Adrenal gland (tissue), 12 donors: ENCODE measurements around the gene ATP2C1. TPM values are rescaled to one million over a fixed set of nuclear protein-coding genes. Genes with fewer than 3 reads are reported as not detected.

ENCODE experiments used
- DNase-seq, 7 donors: peaks; one replicate each; pipeline ENCODE4 v3.0.0-alpha.2; 2019 to 2020
- H3K27ac ChIP-seq, 5 donors: fragments of 200-600 bp; sonication (generic) in 4 of 5; 1 replicate in 3 of 5; 2 replicates in 2 of 5; pipeline versions ENCODE4 v1.5.1 to v1.8.0; 2016 to 2020; ENCODE audit warnings: mild to moderate bottlenecking in 1 of 5
- H3K27me3 ChIP-seq: fragments of 200-600 bp; 2 replicates; pipeline ENCODE4 v1.8.0; 2021
- H3K36me3 ChIP-seq, 2 donors: fragments of 200-600 bp; replicated peaks in 1 of 2; 1 replicate in 1 of 2; 2 replicates in 1 of 2; pipeline versions ENCODE4 v1.5.1 to v1.8.0; 2018 to 2022
- H3K4me1 ChIP-seq, 2 donors: fragments of 200-600 bp; replicated peaks in 1 of 2; 1 replicate in 1 of 2; 2 replicates in 1 of 2; pipeline versions ENCODE4 v1.5.1 to v1.8.0; 2018 to 2021
- H3K4me3 ChIP-seq, 4 donors: fragments of 200-600 bp; sonication (generic) in 3 of 4; one replicate each; pipeline ENCODE4 v1.5.1; 2016 to 2018
- H3K9me3 ChIP-seq, 3 donors: fragments of 200-600 bp; sonication (generic) in 1 of 3; replicated peaks in 1 of 3; 1 replicate in 2 of 3; 2 replicates in 1 of 3; pipeline versions ENCODE4 v1.5.1 to v1.8.0; 2016 to 2021
- POLR2A ChIP-seq, 2 donors: fragments of 450-650 bp; IDR thresholded peaks; one replicate each; pipeline ENCODE4 v1.6.1; 2017; ENCODE audit warnings: antibody characterized with exemption in 2 of 2, mild to moderate bottlenecking in 2 of 2, moderate library complexity in 1 of 2
- WGBS, 4 donors: extraction: QIAGEN DNeasy Blood & Tissue Kit in 2 of 4; methylation state at CpG; one replicate each; pipeline versions ENCODE4 v1.1.5 to v1.1.7; 2013 to 2017; 5-methylcytosine and 5-hydroxymethylcytosine counted together
- intact Hi-C, 2 donors: fragments of 100-400 bp; cut with DNase I; formaldehyde crosslinking; loops; one replicate each; pipeline versions ENCODE4 v1.14.1 to v1.15.0; 2022 to 2023
- polyA plus RNA-seq, 3 donors: library from polyadenylated mRNA; stranded (reverse); fragments of 200-250 nt in 2 of 3; fragments of 350-450 nt in 1 of 3; fragmentation: Illumina TruSeq in 1 of 3; extraction: RNeasy Lipid Tissue Mini Kit (QIAGEN cat#74804) in 1 of 3; gene quantifications; one replicate each; pipeline ENCODE4 v1.2.3, GENCODE V29; 2013 to 2014
- total RNA-seq, 9 donors: library from RNA; depleted of rRNA in 4 of 9; stranded (reverse); fragments of >200 nt in 4 of 9; fragments of 120-200 nt in 1 of 9; fragmentation: NEBNext Ultra II Directional in 1 of 9; extraction: Animal tissue kit (Norgen Biotek cat#: 25700) in 1 of 9; gene quantifications; one replicate each; pipeline versions ENCODE4 v1.1.0 to v1.2.4, GENCODE V29; 2013 to 2023
- TF ChIP-seq, protein P1 (sequence below), 6 experiments: fragments of 450-650 bp in 4 of 6; fragments of 200-600 bp in 2 of 6; sonication (generic) in 1 of 6; IDR thresholded peaks; 1 replicate in 5 of 6; 2 replicates in 1 of 6; pipeline versions ENCODE4 v1.5.1 to v1.8.0; 2016 to 2021; ENCODE audit warnings: antibody characterized with exemption in 6 of 6, mild to moderate bottlenecking in 2 of 6, moderate library complexity in 1 of 6
- donor health status: healthy with polysubstance abuse.
- donor health status: Bipolar disorder and iron deficiency.
- donor health status: DM: yes; HTN: yes; CAD: no.
- donor health status: DM: no; HTN: no; CAD: no.
- donor health status: DM: no; HTN: no; CAD: no.
- donor health status: DM: yes; HTN: yes; CAD: no.

ATP2C1 gene
- total and polyA plus RNA-seq, 12 donors = 26.7 to 78.6 (median 55.5) TPM

DNA sequence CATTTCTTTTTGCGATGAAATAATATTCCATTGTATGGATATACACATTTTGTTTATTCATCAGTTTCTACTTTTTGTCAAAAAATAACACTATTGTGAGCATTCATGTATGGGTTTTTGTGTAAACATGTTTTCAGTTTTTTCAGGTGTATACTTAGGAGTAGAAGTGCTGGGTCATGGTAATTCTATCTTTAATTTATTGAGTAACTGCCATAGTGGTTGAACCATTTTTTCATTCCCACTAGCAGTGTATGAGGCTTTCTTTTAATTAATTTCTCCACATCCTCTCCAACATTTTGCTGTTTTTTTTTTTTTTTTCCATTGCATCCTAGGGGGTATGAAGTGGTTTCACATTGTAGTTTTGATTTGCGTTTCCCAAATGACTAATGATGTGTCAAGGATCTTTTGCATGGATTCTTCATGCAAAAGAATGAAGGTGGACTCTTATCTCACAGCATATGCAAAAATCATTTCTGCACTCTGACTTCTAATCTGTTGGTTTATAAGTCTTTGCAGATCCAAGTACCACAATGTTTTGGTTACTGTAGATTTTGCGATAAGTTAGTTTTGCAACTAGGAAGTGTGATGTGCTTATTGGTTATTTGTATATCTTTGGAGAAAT is 12.6 kb downstream of the ATP2C1 start:
- Histone ChIP-seq H3K36me3 (no peaks in the 10 kb centered on the region), H3K27ac (no peak overlapping the region), H3K4me1 (peaks cover 0 to 16% of the 10 kb centered on the region in 2 donors), H3K9me3 (no peaks in the 10 kb centered on the region), H3K4me3 (no peak overlapping the region), H3K27me3 (no peaks in the 10 kb centered on the region)
- DNase-seq = no peak
- TF ChIP-seq, protein P1, sequence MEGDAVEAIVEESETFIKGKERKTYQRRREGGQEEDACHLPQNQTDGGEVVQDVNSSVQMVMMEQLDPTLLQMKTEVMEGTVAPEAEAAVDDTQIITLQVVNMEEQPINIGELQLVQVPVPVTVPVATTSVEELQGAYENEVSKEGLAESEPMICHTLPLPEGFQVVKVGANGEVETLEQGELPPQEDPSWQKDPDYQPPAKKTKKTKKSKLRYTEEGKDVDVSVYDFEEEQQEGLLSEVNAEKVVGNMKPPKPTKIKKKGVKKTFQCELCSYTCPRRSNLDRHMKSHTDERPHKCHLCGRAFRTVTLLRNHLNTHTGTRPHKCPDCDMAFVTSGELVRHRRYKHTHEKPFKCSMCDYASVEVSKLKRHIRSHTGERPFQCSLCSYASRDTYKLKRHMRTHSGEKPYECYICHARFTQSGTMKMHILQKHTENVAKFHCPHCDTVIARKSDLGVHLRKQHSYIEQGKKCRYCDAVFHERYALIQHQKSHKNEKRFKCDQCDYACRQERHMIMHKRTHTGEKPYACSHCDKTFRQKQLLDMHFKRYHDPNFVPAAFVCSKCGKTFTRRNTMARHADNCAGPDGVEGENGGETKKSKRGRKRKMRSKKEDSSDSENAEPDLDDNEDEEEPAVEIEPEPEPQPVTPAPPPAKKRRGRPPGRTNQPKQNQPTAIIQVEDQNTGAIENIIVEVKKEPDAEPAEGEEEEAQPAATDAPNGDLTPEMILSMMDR (IDR thresholded peaks at IDR 0.05) = no peak
- TF ChIP-seq POLR2A (IDR thresholded peaks at IDR 0.05) = no peak
- 85 to 91% (median 89%) methylated on average over 3 of the region's 3 CpGs for WGBS, 4 donors
- intact Hi-C loops = no loop called here

DNA sequence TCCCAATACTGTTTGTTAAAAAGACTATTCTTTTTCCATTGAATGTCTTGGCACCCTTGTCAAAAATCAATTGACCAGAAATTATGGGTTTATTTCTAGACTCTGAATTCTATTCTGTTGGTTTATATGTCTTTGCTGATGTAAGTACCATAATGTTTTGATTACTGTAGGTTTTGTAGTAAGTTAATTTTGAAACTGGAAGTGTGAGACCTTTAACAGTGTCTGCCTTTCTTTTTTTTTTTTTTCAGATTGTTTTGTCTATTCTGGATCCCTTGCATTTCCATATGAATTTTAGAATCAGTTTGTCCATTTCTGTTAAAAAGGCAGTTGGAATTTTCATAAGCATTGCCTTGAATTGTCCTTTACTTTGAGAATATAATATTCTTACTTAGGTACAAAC is 13.6 kb downstream of the ATP2C1 start:
- Histone ChIP-seq H3K4me3 (no peak overlapping the region), H3K27ac (no peak overlapping the region), H3K36me3 (no peaks in the 10 kb centered on the region), H3K4me1 (peaks cover 0 to 16% of the 10 kb centered on the region in 2 donors), H3K9me3 (no peaks in the 10 kb centered on the region), H3K27me3 (no peaks in the 10 kb centered on the region)
- no peak for DNase-seq
- intact Hi-C loops = no loop called here
- TF ChIP-seq POLR2A (IDR thresholded peaks at IDR 0.05) = no peak

DNA sequence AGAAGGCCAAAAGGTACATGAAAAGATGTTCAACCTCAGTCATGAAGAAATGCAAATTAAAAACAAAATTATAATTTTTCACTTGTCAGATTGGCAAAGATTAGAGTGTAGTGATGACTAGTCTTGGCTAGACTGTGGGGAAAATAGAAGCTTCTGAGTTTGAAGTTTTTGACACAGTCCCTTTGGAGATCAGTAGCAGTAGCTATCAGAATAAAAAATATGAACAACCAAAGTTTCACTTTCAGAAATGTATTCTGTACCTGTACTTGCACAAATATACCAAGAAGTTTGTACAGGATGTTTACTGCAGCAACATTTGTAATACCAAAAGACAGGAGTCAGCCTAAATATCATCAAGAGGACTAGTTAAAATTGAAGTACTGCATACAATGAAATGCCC is 14.1 kb downstream of the ATP2C1 start:
- no peaks in the 10 kb centered on the region for H3K36me3 ChIP-seq
- no peaks in the 10 kb centered on the region for H3K27me3 ChIP-seq
- no peaks in the 10 kb centered on the region for H3K9me3 ChIP-seq
- intact Hi-C loops = no loop called here
- DNase-seq = no peak
- H3K27ac ChIP-seq = no peak overlapping the region
- TF ChIP-seq, protein P1 (IDR thresholded peaks at IDR 0.05) = no peak
- no peak for TF ChIP-seq POLR2A (IDR thresholded peaks at IDR 0.05)
- no peak overlapping the region for H3K4me3 ChIP-seq
- peaks cover 0 to 16% of the 10 kb centered on the region in 2 donors for H3K4me1 ChIP-seq

DNA sequence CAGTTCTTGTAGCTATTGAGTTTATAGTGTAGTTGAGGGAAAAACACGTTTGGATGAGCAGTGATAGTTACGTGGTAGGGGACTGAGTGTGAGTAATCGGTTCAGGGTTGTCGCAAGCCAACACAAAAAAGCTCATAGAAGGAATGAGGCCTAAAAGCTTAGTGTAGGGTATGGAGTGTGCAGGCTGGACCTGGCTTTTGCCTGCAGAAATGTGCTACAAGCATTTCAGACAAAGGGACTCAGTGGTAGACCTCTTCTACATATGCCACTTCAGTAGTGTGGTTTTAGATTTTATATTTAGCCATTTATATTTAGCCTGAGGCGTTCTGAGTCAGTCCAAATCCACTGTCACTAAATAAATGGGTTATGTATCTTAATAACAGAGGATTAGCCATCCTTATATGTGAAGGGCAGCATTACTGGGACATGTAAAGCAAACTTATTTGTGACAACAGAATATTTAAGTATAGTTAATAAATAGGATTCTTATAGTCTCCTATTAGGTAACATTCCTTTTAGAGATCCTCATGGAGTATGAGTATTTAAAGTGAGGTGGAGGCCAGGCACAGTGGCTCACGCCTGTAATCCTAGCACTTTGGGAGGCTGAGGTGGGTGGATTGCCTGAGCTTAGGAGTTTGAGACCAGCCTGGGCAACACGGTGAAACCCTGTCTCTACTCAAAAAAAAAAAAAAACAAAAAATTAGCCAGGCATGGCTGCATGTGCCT is 21.8 kb downstream of the ATP2C1 start:
- intact Hi-C loops = no loop called here
- no peak for DNase-seq
- 91 to 92% (median 91%) methylated on average over 7 of the region's 7 CpGs for WGBS, 4 donors
- no peak overlapping the region for H3K27ac ChIP-seq
- H3K4me3 ChIP-seq = no peak overlapping the region
- H3K27me3 ChIP-seq = no peaks in the 10 kb centered on the region
- no peaks in the 10 kb centered on the region for H3K36me3 ChIP-seq
- H3K9me3 ChIP-seq = peaks cover 0 to 4% (median 0%) of the 10 kb centered on the region in 3 donors
- H3K4me1 ChIP-seq = peaks cover 0 to 7% of the 10 kb centered on the region in 2 donors
- TF ChIP-seq POLR2A (IDR thresholded peaks at IDR 0.05) = no peak
- TF ChIP-seq, protein P1 (IDR thresholded peaks at IDR 0.05) = no peak
